ENCODE results near the gene TRIM17.

Gene TRIM17

DNA sequence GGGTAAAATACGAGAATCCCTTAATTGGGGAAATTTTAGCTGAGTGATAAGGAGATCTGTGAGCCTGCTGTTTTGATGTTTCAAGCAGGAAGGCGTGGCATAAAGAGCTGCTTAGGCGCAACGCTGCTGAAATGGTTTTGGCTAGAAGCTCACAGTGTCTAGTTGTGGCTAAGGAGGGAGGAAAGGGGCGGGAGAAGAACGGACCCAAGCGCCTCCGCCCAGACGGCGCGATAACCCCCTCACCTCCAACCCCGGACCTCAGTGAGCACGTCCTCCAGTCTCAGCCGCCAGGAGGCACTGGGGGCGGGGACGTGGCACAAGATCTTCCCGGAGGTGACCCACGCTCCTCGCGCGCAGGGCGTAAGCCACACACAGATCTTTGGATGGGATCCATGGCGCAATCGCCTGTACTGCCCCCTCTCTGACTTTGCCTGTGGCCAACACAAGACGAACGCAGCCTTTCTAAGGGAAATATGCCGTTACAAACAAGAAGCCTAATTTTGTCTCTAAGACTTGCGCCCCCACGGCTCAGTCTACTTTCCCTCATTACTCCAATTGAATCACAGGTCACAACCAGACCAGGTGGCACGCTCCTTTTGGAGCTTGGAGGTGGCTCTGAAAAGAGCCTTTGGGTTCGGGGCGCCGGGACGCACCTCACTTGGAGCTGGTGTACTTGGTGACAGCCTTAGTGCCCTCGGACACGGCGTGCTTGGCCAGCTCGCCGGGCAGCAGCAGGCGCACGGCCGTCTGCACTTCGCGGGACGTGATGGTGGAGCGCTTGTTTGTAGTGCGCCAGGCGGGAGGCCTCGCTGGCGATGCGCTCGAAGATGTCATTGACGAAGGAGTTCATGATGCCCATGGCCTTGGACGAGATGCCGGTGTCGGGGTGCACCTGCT, 47.1 kb upstream of the TRIM17 start:
- TF ChIP-seq TCF12 (IDR thresholded peaks at IDR 0.05; ENCODE audit: low read depth) (no peak), YY1 (IDR thresholded peaks at IDR 0.05; ENCODE audit: low read depth) (no peak), TAF1 (IDR thresholded peaks at IDR 0.05; ENCODE audit: low read depth) (no peak), ZBTB7A (IDR thresholded peaks at IDR 0.05; ENCODE audit: low read depth) (no peak), RAD21 (IDR thresholded peaks at IDR 0.05; ENCODE audit: low read depth) (no peak), EP300 (IDR thresholded peaks at IDR 0.05; ENCODE audit: borderline replicate concordance) (no peak), CREB1 (IDR thresholded peaks at IDR 0.05; ENCODE audit: low read depth) (no peak), FOXM1 (IDR thresholded peaks at IDR 0.05; ENCODE audit: borderline replicate concordance, low read depth) (no peak), TEAD4 (IDR thresholded peaks at IDR 0.05) (no peak), EGR1 (IDR thresholded peaks at IDR 0.05) (no peak), NFIC (IDR thresholded peaks at IDR 0.05) (no peak), CEBPB (IDR thresholded peaks at IDR 0.05) (no peak)
- TF ChIP-seq, protein P1, sequence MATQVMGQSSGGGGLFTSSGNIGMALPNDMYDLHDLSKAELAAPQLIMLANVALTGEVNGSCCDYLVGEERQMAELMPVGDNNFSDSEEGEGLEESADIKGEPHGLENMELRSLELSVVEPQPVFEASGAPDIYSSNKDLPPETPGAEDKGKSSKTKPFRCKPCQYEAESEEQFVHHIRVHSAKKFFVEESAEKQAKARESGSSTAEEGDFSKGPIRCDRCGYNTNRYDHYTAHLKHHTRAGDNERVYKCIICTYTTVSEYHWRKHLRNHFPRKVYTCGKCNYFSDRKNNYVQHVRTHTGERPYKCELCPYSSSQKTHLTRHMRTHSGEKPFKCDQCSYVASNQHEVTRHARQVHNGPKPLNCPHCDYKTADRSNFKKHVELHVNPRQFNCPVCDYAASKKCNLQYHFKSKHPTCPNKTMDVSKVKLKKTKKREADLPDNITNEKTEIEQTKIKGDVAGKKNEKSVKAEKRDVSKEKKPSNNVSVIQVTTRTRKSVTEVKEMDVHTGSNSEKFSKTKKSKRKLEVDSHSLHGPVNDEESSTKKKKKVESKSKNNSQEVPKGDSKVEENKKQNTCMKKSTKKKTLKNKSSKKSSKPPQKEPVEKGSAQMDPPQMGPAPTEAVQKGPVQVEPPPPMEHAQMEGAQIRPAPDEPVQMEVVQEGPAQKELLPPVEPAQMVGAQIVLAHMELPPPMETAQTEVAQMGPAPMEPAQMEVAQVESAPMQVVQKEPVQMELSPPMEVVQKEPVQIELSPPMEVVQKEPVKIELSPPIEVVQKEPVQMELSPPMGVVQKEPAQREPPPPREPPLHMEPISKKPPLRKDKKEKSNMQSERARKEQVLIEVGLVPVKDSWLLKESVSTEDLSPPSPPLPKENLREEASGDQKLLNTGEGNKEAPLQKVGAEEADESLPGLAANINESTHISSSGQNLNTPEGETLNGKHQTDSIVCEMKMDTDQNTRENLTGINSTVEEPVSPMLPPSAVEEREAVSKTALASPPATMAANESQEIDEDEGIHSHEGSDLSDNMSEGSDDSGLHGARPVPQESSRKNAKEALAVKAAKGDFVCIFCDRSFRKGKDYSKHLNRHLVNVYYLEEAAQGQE (IDR thresholded peaks at IDR 0.05; ENCODE audit: low read depth) = no peak
- TF ChIP-seq, protein P2, sequence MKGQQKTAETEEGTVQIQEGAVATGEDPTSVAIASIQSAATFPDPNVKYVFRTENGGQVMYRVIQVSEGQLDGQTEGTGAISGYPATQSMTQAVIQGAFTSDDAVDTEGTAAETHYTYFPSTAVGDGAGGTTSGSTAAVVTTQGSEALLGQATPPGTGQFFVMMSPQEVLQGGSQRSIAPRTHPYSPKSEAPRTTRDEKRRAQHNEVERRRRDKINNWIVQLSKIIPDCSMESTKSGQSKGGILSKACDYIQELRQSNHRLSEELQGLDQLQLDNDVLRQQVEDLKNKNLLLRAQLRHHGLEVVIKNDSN (IDR thresholded peaks at IDR 0.05) = no peak
- TF ChIP-seq, protein P3, sequence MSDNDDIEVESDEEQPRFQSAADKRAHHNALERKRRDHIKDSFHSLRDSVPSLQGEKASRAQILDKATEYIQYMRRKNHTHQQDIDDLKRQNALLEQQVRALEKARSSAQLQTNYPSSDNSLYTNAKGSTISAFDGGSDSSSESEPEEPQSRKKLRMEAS (IDR thresholded peaks at IDR 0.05) = no peak

DNA sequence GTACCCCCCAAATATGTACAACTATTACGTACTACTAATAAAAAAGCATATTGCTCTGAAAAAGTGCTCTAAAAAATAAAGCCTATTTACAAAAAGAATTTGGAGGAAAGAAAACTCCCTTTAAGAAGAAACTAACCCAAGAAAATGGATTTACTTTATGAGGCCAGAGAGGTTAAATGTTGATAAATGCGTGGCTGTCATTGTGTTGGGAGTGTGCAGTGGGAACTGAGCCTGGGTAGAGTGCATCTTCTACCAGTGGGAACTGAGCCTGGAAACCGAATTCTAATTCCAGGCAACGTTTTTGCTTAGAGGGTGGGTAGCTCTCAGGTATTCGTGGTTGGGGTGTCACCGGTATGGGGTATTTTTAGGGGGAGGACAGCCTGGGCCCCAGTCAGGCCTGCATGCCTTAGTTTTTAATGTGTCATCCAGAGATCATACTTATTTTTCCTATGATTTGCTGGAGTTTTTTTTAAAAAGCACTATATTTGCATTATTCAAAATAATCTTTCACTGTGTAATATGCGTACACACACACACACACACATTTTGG, 46.4 kb upstream of the TRIM17 start:
- TF ChIP-seq FOXM1 (IDR thresholded peaks at IDR 0.05; ENCODE audit: borderline replicate concordance, low read depth) (no peak), EGR1 (IDR thresholded peaks at IDR 0.05) (no peak), TEAD4 (IDR thresholded peaks at IDR 0.05) (no peak)
- TF ChIP-seq, protein P2 (IDR thresholded peaks at IDR 0.05) = no peak

DNA sequence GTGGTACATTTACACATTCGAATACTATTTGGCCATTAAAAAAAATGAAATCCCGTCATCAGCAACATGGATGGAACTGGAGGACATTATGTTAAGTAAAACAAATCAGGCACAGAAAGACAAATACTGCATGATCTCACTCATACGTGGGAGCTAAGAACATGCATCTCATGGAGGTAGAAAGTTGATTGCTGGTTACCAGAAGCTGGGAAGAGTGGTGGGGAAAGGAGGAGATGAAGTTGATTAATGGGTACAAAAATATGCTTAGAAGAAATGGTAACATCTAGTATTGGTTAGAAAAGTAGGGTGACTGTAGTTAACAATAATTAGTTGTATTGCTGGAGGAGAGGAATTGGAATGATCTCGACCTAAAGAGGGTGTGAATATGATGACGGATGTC, 45.9 kb upstream of the TRIM17 start:
- TF ChIP-seq, protein P3 (IDR thresholded peaks at IDR 0.05) = no peak
- TF ChIP-seq, protein P2 (IDR thresholded peaks at IDR 0.05) = no peak
- TF ChIP-seq EGR1 (IDR thresholded peaks at IDR 0.05) = no peak

DNA sequence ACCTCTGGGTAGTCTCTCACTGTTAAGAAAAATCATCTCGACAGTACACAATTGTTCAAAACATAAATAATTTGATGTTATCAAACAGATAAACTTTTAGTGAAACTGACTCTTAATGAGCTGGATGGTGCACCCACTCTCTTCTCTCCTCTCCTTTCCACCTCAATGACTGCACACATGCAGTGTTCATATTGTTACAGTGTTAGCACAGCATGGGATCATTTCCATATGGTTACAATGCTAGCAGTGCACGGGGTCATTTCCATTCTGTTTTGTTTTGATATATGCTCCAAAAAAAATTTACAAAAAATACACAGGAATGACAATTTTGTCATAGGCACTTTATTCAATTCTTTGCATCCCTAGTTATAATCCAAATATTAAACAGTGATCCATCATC, 44.2 kb upstream of the TRIM17 start:
- TF ChIP-seq EGR1 (IDR thresholded peaks at IDR 0.05) (no peak), TCF12 (IDR thresholded peaks at IDR 0.05; ENCODE audit: low read depth) (no peak), ZBTB7A (IDR thresholded peaks at IDR 0.05; ENCODE audit: low read depth) (no peak), CEBPB (IDR thresholded peaks at IDR 0.05) (no peak), TAF1 (IDR thresholded peaks at IDR 0.05; ENCODE audit: low read depth) (no peak), YY1 (IDR thresholded peaks at IDR 0.05; ENCODE audit: low read depth) (no peak), EP300 (IDR thresholded peaks at IDR 0.05; ENCODE audit: borderline replicate concordance) (no peak), FOXM1 (IDR thresholded peaks at IDR 0.05; ENCODE audit: borderline replicate concordance, low read depth) (no peak)
- TF ChIP-seq, protein P1 (IDR thresholded peaks at IDR 0.05; ENCODE audit: low read depth) = no peak
- TF ChIP-seq, protein P3 (IDR thresholded peaks at IDR 0.05) = no peak
